ENCODE measurements around the gene FXYD1.
A peak's percentile ranks its signal among the peaks of the same experiment; 100 is the strongest.

Gene FXYD1

GRCh38 chr19:35162471-35163326, 24.1 kb downstream of the FXYD1 start:
- peak; percentile 77 for DNase-seq (ENCODE audit: low spot score)

- no peak for DNase-seq (ENCODE audit: low spot score)
These were observed 25.8 kb downstream of the FXYD1 start for GRCh38 chr19:35164418-35164817.

GRCh38 chr19:35165200-35166058, 26.8 kb downstream of the FXYD1 start:
- no peak for DNase-seq (ENCODE audit: low spot score)

GRCh38 chr19:35166100-35167063, 27.8 kb downstream of the FXYD1 start:
- no peak for DNase-seq (ENCODE audit: low spot score)

GRCh38 chr19:35167251-35168119, 28.9 kb downstream of the FXYD1 start:
- DNase-seq (ENCODE audit: low spot score) = no peak

- peak; percentile 66 for DNase-seq (ENCODE audit: low spot score)
These were observed 29.6 kb downstream of the FXYD1 start for GRCh38 chr19:35168196-35168595.

GRCh38 chr19:35169221-35169995, 30.8 kb downstream of the FXYD1 start:
- no peak for DNase-seq (ENCODE audit: low spot score)

GRCh38 chr19:35170359-35171061, 31.9 kb downstream of the FXYD1 start:
- no peak for DNase-seq (ENCODE audit: low spot score)

GRCh38 chr19:35171730-35172129, 33.1 kb downstream of the FXYD1 start:
- DNase-seq (ENCODE audit: low spot score) = no peak

GRCh38 chr19:35174226-35174625, 35.6 kb downstream of the FXYD1 start:
- no peak for DNase-seq (ENCODE audit: low spot score)

GRCh38 chr19:35176181-35176570, 37.6 kb downstream of the FXYD1 start:
- DNase-seq (ENCODE audit: low spot score) = no peak

- DNase-seq (ENCODE audit: low spot score) = no peak
These were observed 39.0 kb downstream of the FXYD1 start for GRCh38 chr19:35177377-35178274.

- no peak for DNase-seq (ENCODE audit: low spot score)
These were observed 40.1 kb downstream of the FXYD1 start for GRCh38 chr19:35178701-35179100.

- no peak for DNase-seq (ENCODE audit: low spot score)
These were observed 41.2 kb downstream of the FXYD1 start for GRCh38 chr19:35179830-35180229.

GRCh38 chr19:35181387-35181786, 42.8 kb downstream of the FXYD1 start:
- no peak for DNase-seq (ENCODE audit: low spot score)

- DNase-seq (ENCODE audit: low spot score) = no peak
These were observed 45.6 kb downstream of the FXYD1 start for GRCh38 chr19:35184267-35184666.

- no peak for DNase-seq (ENCODE audit: low spot score)
These were observed 46.3 kb downstream of the FXYD1 start for GRCh38 chr19:35184884-35185283.

Measured in LoVo (cell line).